HepG2 (cell line): ENCODE measurements around the gene THADA. TPM values are rescaled to one million over a fixed set of nuclear protein-coding genes. Genes with fewer than 3 reads are reported as not detected.

Source experiments
- CBX1 ChIP-seq: IDR thresholded peaks from one replicate; pipeline ENCODE4 v1.6.1; 2016; ENCODE audit warnings: antibody characterized with exemption, low read depth
- KAT8 ChIP-seq: IDR thresholded peaks from 2 replicates; pipeline ENCODE4 v1.6.1; 2016; ENCODE audit warnings: missing genetic modification reagents, missing compliant biosample characterization
- MEIS2 ChIP-seq: sonication (generic); formaldehyde crosslinking; IDR thresholded peaks from 2 replicates; pipeline ENCODE4 v1.9.0; 2021; ENCODE audit warnings: mild to moderate bottlenecking, missing genetic modification reagents
- PHF8 ChIP-seq: sonication (generic); formaldehyde crosslinking; IDR thresholded peaks from 2 replicates; pipeline ENCODE4 v1.5.0; 2020; ENCODE audit warnings: missing genetic modification reagents
- RXRB ChIP-seq: IDR thresholded peaks from 2 replicates; pipeline ENCODE4 v1.6.1; 2016; ENCODE audit warnings: borderline replicate concordance, missing genetic modification reagents, missing compliant biosample characterization
- SIN3A ChIP-seq: IDR thresholded peaks from 2 replicates; pipeline ENCODE4 v1.6.1; 2011; ENCODE audit warnings: low read depth, mild to moderate bottlenecking, control low read depth, low read length, borderline replicate concordance
- TEAD3 ChIP-seq: optimal IDR thresholded peaks from 2 replicates; pipeline ENCODE3; 2016; ENCODE audit warnings: borderline replicate concordance
- ZNF224 ChIP-seq: sonication (generic); formaldehyde crosslinking; IDR thresholded peaks from 2 replicates; pipeline ENCODE4 v1.5.0; 2020; ENCODE audit warnings: mild to moderate bottlenecking, missing genetic modification reagents
- ZNF24 ChIP-seq: fragments of 450-650 bp; IDR thresholded peaks from 2 replicates; pipeline ENCODE4 v1.6.1; 2017; ENCODE audit warnings: antibody characterized with exemption, mild to moderate bottlenecking
- ZNF383 ChIP-seq: sonication (generic); formaldehyde crosslinking; IDR thresholded peaks from 2 replicates; pipeline ENCODE4 v1.4.0; 2020; ENCODE audit warnings: missing genetic modification reagents, mild to moderate bottlenecking, borderline replicate concordance
- ZNF556 ChIP-seq: sonication (generic); formaldehyde crosslinking; IDR thresholded peaks from 2 replicates; pipeline ENCODE4 v1.4.0; 2020; ENCODE audit warnings: mild to moderate bottlenecking, missing genetic modification reagents, borderline replicate concordance
- ZNF605 ChIP-seq: sonication (generic); formaldehyde crosslinking; IDR thresholded peaks from 2 replicates; pipeline ENCODE4 v1.8.0; 2022; ENCODE audit warnings: mild to moderate bottlenecking, missing genetic modification reagents
- ZSCAN20 ChIP-seq: sonication (generic); formaldehyde crosslinking; IDR thresholded peaks from 2 replicates; pipeline ENCODE4 v1.4.0; 2020; ENCODE audit warnings: missing genetic modification reagents, mild to moderate bottlenecking, borderline replicate concordance
- ZSCAN29 ChIP-seq: sonication (generic); formaldehyde crosslinking; conservative IDR thresholded peaks from 2 replicates; pipeline ENCODE4 v1.4.0; 2020; ENCODE audit warnings: mild to moderate bottlenecking, missing genetic modification reagents
- polyA plus RNA-seq, 8 experiments: library from polyadenylated mRNA; depleted of rRNA in 3 of 8; stranded (reverse) in 7 of 8; unstranded in 1 of 8; fragments of >200 nt; fragmentation: Illumina TruSeq in 4 of 8; extraction: Trizol in 4 of 8; gene quantifications; 2 replicates each; pipeline versions ENCODE4 v1.2.1 to v1.2.3, GENCODE V29; 2011 to 2016; ENCODE audit warnings: low read depth in 4 of 8, missing spikeins in 1 of 8, mixed read lengths in 1 of 8; ENCODE audit not compliant: insufficient read depth in 1 of 8
- total RNA-seq, 5 experiments: library from RNA; depleted of rRNA; stranded (reverse); fragments of >200 nt; fragmentation: Illumina TruSeq; extraction: Trizol; gene quantifications; 2 replicates each; pipeline ENCODE4 v1.2.3, GENCODE V29; 2016; ENCODE audit warnings: low read depth in 1 of 5
- TF ChIP-seq, protein P1 (sequence below), 2 experiments: sonication (generic) in 1 of 2; formaldehyde crosslinking in 1 of 2; IDR thresholded peaks; 2 replicates each; pipeline versions ENCODE4 v1.6.1 to v1.9.0; 2014 to 2022; ENCODE audit warnings: antibody characterized with exemption in 1 of 2, borderline replicate concordance in 1 of 2, inconsistent platforms in 1 of 2, low read depth in 1 of 2, missing genetic modification reagents in 1 of 2
- TF ChIP-seq, protein P2 (sequence below), 2 experiments: IDR thresholded peaks; 2 replicates each; pipeline ENCODE4 v1.6.1; 2011 to 2012; ENCODE audit warnings: low read length in 2 of 2, borderline replicate concordance in 1 of 2, low read depth in 1 of 2, mild to moderate bottlenecking in 1 of 2, moderate library complexity in 1 of 2
- TF ChIP-seq, protein P3 (sequence below): sonication (generic); IDR thresholded peaks from 2 replicates; pipeline ENCODE4 v1.6.1; 2016; ENCODE audit warnings: low read depth, borderline replicate concordance

The THADA gene
- total and polyA plus RNA-seq, 2 of the 13 experiments (the other 11 are each of a cell fraction or from before 2014, with no cell fraction given) = 12.7 to 21.7 TPM

DNA sequence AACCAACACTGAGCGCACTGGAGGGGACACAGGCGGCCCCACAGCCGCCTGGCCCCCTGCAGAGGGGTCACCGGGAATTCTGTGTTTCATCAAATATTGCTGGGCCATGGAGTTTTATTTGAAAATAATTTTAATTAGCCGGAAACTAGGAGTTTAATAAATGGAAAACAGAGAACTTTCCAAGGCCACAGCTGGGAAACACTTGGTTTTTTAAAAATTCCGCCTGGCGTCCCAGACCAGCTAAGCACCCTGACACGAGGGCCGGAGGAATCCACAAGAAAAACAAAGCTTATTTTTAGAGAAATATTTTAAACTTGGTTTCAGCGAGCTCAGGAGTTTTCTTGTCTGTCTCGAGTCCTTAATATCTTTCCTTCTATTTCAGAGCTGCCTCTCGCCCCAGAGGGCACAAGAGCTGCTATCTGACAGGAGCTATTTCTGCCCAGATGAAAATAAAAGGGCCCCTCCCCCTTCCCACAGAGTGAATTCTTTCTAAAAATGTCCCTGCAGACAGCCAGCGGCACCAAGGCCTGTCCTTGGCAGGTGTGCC, 377.6 kb downstream of the THADA start (continued):
- TF ChIP-seq TEAD3 (CRISPR knock-in tag) (peak; percentile 29), ZSCAN29 (CRISPR knock-in tag) (peak; percentile 22; the same call in 1 of the 2 replicates), ZNF605 (CRISPR knock-in tag) (0 out of 2 replicates have a peak, but pooled peaks have one; percentile 5), ZNF383 (CRISPR knock-in tag) (0 out of 2 replicates have a peak, but pooled peaks have one; percentile 32), RXRB (CRISPR knock-in tag) (peak; percentile 9; the same call in 1 of the 2 replicates), ZSCAN20 (CRISPR knock-in tag) (0 out of 2 replicates have a peak, but pooled peaks have one; percentile 35), KAT8 (CRISPR knock-in tag) (peak; percentile 76), SIN3A (peak; percentile 63; the same call in 1 of the 2 replicates), CBX1 (no peak), MEIS2 (no peak), ZNF556 (CRISPR knock-in tag) (peak; percentile 15; the same call in 1 of the 2 replicates), ZNF24 (no peak), ZNF224 (CRISPR knock-in tag) (0 out of 2 replicates have a peak, but pooled peaks have one; percentile 39), PHF8 (CRISPR knock-in tag) (0 out of 2 replicates have a peak, but pooled peaks have one; percentile 19)
- TF ChIP-seq, protein P1, sequence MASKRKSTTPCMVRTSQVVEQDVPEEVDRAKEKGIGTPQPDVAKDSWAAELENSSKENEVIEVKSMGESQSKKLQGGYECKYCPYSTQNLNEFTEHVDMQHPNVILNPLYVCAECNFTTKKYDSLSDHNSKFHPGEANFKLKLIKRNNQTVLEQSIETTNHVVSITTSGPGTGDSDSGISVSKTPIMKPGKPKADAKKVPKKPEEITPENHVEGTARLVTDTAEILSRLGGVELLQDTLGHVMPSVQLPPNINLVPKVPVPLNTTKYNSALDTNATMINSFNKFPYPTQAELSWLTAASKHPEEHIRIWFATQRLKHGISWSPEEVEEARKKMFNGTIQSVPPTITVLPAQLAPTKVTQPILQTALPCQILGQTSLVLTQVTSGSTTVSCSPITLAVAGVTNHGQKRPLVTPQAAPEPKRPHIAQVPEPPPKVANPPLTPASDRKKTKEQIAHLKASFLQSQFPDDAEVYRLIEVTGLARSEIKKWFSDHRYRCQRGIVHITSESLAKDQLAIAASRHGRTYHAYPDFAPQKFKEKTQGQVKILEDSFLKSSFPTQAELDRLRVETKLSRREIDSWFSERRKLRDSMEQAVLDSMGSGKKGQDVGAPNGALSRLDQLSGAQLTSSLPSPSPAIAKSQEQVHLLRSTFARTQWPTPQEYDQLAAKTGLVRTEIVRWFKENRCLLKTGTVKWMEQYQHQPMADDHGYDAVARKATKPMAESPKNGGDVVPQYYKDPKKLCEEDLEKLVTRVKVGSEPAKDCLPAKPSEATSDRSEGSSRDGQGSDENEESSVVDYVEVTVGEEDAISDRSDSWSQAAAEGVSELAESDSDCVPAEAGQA (IDR thresholded peaks at IDR 0.05; ENCODE audit: low read depth) = no peak
- TF ChIP-seq, protein P1 (CRISPR knock-in tag; IDR thresholded peaks at IDR 0.05; ENCODE audit: borderline replicate concordance) = no peak
- TF ChIP-seq, protein P2, sequence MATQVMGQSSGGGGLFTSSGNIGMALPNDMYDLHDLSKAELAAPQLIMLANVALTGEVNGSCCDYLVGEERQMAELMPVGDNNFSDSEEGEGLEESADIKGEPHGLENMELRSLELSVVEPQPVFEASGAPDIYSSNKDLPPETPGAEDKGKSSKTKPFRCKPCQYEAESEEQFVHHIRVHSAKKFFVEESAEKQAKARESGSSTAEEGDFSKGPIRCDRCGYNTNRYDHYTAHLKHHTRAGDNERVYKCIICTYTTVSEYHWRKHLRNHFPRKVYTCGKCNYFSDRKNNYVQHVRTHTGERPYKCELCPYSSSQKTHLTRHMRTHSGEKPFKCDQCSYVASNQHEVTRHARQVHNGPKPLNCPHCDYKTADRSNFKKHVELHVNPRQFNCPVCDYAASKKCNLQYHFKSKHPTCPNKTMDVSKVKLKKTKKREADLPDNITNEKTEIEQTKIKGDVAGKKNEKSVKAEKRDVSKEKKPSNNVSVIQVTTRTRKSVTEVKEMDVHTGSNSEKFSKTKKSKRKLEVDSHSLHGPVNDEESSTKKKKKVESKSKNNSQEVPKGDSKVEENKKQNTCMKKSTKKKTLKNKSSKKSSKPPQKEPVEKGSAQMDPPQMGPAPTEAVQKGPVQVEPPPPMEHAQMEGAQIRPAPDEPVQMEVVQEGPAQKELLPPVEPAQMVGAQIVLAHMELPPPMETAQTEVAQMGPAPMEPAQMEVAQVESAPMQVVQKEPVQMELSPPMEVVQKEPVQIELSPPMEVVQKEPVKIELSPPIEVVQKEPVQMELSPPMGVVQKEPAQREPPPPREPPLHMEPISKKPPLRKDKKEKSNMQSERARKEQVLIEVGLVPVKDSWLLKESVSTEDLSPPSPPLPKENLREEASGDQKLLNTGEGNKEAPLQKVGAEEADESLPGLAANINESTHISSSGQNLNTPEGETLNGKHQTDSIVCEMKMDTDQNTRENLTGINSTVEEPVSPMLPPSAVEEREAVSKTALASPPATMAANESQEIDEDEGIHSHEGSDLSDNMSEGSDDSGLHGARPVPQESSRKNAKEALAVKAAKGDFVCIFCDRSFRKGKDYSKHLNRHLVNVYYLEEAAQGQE (IDR thresholded peaks at IDR 0.05; ENCODE audit: borderline replicate concordance in 1 of 2, low read depth in 1 of 2, low read length in 2 of 2) = no peak
- TF ChIP-seq, protein P3, sequence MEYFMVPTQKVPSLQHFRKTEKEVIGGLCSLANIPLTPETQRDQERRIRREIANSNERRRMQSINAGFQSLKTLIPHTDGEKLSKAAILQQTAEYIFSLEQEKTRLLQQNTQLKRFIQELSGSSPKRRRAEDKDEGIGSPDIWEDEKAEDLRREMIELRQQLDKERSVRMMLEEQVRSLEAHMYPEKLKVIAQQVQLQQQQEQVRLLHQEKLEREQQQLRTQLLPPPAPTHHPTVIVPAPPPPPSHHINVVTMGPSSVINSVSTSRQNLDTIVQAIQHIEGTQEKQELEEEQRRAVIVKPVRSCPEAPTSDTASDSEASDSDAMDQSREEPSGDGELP = 0 out of 2 replicates have a peak, but pooled peaks have one; percentile 8
